ENCODE results near the gene TRANK1.
"Not testable (repeated sequence)": the region's sequence is repeated elsewhere in the genome, so short reads cannot be mapped to it uniquely, and the experiment has no call there.

Gene TRANK1

GRCh38 chr3:36956155-36956554 lies 11.3 kb upstream of the TRANK1 start:
- no peaks in the 10 kb centered on the region for H4K20me1 ChIP-seq (ENCODE audit: low read depth, low read length)
- no peaks in the 10 kb centered on the region for H3K9me3 ChIP-seq (ENCODE audit: insufficient read depth, low read length)
- no peak overlapping the region for H3K4me2 ChIP-seq (ENCODE audit: low read depth, low read length, poor library complexity, severe bottlenecking)
- H3K9me2 ChIP-seq (replicated peaks; ENCODE audit: insufficient read depth, low read length), result no peaks in the 10 kb centered on the region
- H3K27me3 ChIP-seq (ENCODE audit: low read length), result no peaks in the 10 kb centered on the region
- no peaks in the 10 kb centered on the region for H3K79me2 ChIP-seq (ENCODE audit: insufficient read depth, low read length)
- TF ChIP-seq CTCF (IDR thresholded peaks at IDR 0.05; ENCODE audit: insufficient read depth, low read length, poor library complexity, severe bottlenecking) (no peak), EZH2phosphoT487 (conservative IDR thresholded peaks at IDR 0.05; ENCODE audit: low read length) (no peak)
- H3K4me3 ChIP-seq (ENCODE audit: insufficient read depth, low read length, poor library complexity, severe bottlenecking), result no peak overlapping the region
- H3K27ac ChIP-seq (ENCODE audit: low read depth, low read length), result no peak overlapping the region
- no peaks in the 10 kb centered on the region for H3K36me3 ChIP-seq (ENCODE audit: low read length)
- peaks cover 5% of the 10 kb centered on the region for H3F3A ChIP-seq (ENCODE audit: insufficient read depth)
- H3K9ac ChIP-seq (ENCODE audit: low read length), result no peak overlapping the region
- no peak overlapping the region for H2AFZ ChIP-seq (ENCODE audit: low read depth, low read length, severe bottlenecking)

GRCh38 chr3:36954452-36955134 lies 9.7 kb upstream of the TRANK1 start:
- Histone ChIP-seq H3K9ac (ENCODE audit: low read length) (no peak overlapping the region), H3K79me2 (ENCODE audit: insufficient read depth, low read length) (no peaks in the 10 kb centered on the region), H4K20me1 (ENCODE audit: low read depth, low read length) (no peaks in the 10 kb centered on the region), H3K4me3 (ENCODE audit: insufficient read depth, low read length, poor library complexity, severe bottlenecking) (no peak overlapping the region), H3K9me2 (replicated peaks; ENCODE audit: insufficient read depth, low read length) (no peaks in the 10 kb centered on the region), H3K27ac (ENCODE audit: low read depth, low read length) (no peak overlapping the region), H2AFZ (ENCODE audit: low read depth, low read length, severe bottlenecking) (no peak overlapping the region), H3K4me2 (ENCODE audit: low read depth, low read length, poor library complexity, severe bottlenecking) (no peak overlapping the region), H3K27me3 (ENCODE audit: low read length) (no peaks in the 10 kb centered on the region), H3K36me3 (ENCODE audit: low read length) (no peaks in the 10 kb centered on the region), H3K9me3 (ENCODE audit: insufficient read depth, low read length) (no peaks in the 10 kb centered on the region), H3F3A (ENCODE audit: insufficient read depth) (peaks cover 5% of the 10 kb centered on the region)
- TF ChIP-seq CTCF (IDR thresholded peaks at IDR 0.05; ENCODE audit: insufficient read depth, low read length, poor library complexity, severe bottlenecking) (no peak), EZH2phosphoT487 (conservative IDR thresholded peaks at IDR 0.05; ENCODE audit: low read length) (no peak)

- H3K79me2 ChIP-seq (ENCODE audit: insufficient read depth, low read length); H3K9me2 ChIP-seq (replicated peaks; ENCODE audit: insufficient read depth, low read length); H3K4me3 ChIP-seq (ENCODE audit: insufficient read depth, low read length, poor library complexity, severe bottlenecking): not testable (repeated sequence)
Measured at GRCh38 chr3:36947814-36948213, 3.0 kb upstream of the TRANK1 start.

GRCh38 chr3:36945333-36945980 lies 603 bp upstream of the TRANK1 start:
- Histone ChIP-seq H2AFZ (ENCODE audit: low read depth, low read length, severe bottlenecking) (peak overlapping the region; percentile 79), H3K36me3 (ENCODE audit: low read length) (no peaks in the 10 kb centered on the region), H3K27ac (ENCODE audit: low read depth, low read length) (no peak overlapping the region), H3K9ac (ENCODE audit: low read length) (0 out of 2 replicates have a peak overlapping the region, but pooled peaks have one; percentile 59), H3K79me2 (ENCODE audit: insufficient read depth, low read length) (no peaks in the 10 kb centered on the region), H3K9me2 (replicated peaks; ENCODE audit: insufficient read depth, low read length) (no peaks in the 10 kb centered on the region), H3K4me3 (ENCODE audit: insufficient read depth, low read length, poor library complexity, severe bottlenecking) (no peak overlapping the region), H4K20me1 (ENCODE audit: low read depth, low read length) (no peaks in the 10 kb centered on the region), H3K27me3 (ENCODE audit: low read length) (no peaks in the 10 kb centered on the region), H3F3A (ENCODE audit: insufficient read depth) (no peaks in the 10 kb centered on the region), H3K9me3 (ENCODE audit: insufficient read depth, low read length) (peaks cover 10% of the 10 kb centered on the region; the same call in 1 of the 2 replicates), H3K4me2 (ENCODE audit: low read depth, low read length, poor library complexity, severe bottlenecking) (peak overlapping the region; percentile 52)
- no peak for TF ChIP-seq EZH2phosphoT487 (conservative IDR thresholded peaks at IDR 0.05; ENCODE audit: low read length)
- no peak for TF ChIP-seq CTCF (IDR thresholded peaks at IDR 0.05; ENCODE audit: insufficient read depth, low read length, poor library complexity, severe bottlenecking)

More at GRCh38 chr3:36947814-36948213, 3.0 kb upstream of the TRANK1 start:
- H3K36me3 ChIP-seq (ENCODE audit: low read length); H2AFZ ChIP-seq (ENCODE audit: low read depth, low read length, severe bottlenecking); H3F3A ChIP-seq (ENCODE audit: insufficient read depth); H4K20me1 ChIP-seq (ENCODE audit: low read depth, low read length); H3K4me2 ChIP-seq (ENCODE audit: low read depth, low read length, poor library complexity, severe bottlenecking); H3K9ac ChIP-seq (ENCODE audit: low read length); H3K27me3 ChIP-seq (ENCODE audit: low read length); H3K27ac ChIP-seq (ENCODE audit: low read depth, low read length): not testable (repeated sequence)
- H3K9me3 ChIP-seq (ENCODE audit: insufficient read depth, low read length), result peaks cover 10% of the 10 kb centered on the region; the same call in 1 of the 2 replicates
